Measurements from ENCODE around the gene ADAMTS3. TPM values are rescaled to one million over a fixed set of nuclear protein-coding genes. Genes with fewer than 3 reads are reported as not detected.

ADAMTS3 gene
- total and polyA plus RNA-seq, 7 experiments from 2014 or later, result 0.07 TPM; not detected in 6

DNA sequence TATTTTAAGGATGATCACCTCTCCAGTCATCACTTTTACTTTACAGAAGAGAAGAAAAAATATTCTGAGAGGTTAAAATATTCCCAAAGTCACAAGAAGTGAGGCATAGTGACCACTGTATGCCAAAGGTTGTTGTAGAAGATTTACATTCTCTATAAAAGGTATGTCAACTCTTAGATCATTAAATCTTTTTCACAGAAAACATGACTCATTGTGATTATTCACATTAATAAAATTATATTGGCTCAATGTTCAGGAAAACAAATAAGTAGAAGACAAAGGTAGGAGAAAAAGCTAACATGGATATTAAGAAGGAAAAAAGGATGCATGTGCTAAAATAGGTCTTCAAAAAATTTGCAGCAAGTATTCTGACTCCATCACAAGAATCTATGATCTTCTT lies 82.0 kb downstream of the ADAMTS3 start:
- POLR2A ChIA-PET, result no interaction called here
- no peak overlapping the region for H3K4me3 Mint-ChIP-seq

DNA sequence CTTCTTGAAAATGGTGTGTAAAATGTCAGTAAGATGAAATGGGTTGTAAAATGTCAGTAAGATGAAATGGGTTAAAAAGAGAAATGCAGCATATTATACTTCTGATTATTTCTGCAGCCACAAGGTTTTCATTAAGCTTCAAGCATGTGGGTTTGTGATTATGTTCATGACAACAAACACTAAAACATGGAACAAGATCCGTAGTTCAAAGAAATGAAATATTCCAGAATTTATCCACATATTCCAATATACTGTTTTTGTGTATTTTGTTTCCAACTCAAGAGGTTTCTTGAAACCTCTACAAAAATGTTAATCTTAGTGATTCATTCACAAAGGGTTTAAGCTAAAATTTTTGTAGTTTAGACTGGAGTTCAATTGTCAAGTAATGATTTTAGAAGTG lies 84.0 kb downstream of the ADAMTS3 start:
- ATAC-seq (no peak), DNase-seq (no peak)
- H3K36me3 Mint-ChIP-seq, result no peaks in the 10 kb centered on the region
- Histone ChIP-seq H3K27me3 (ENCODE audit: control insufficient read depth in 2 of 2, insufficient read depth in 2 of 2, low read length in 2 of 2) (no peaks in the 10 kb centered on the region), H3K27ac (ENCODE audit: low read depth, low read length) (no peak overlapping the region), H3K4me3 (ENCODE audit: low read length) (no peak overlapping the region), H3K9me3 (ENCODE audit: control insufficient read depth in 2 of 3, low read length in 3 of 3) (no peaks in the 10 kb centered on the region), H3K4me1 (ENCODE audit: control insufficient read depth in 2 of 2, insufficient read depth in 2 of 2, low read length in 2 of 2) (no peaks in the 10 kb centered on the region), H3K36me3 (ENCODE audit: control insufficient read depth in 2 of 3, insufficient read depth in 3 of 3, low read length in 3 of 3) (no peaks in the 10 kb centered on the region)
- H3K4me1 Mint-ChIP-seq, result no peaks in the 10 kb centered on the region
- H3K27ac Mint-ChIP-seq, result no peak overlapping the region
- CTCF ChIA-PET, result no interaction called here
- POLR2A ChIA-PET, result no interaction called here
- H3K27me3 Mint-ChIP-seq, result no peaks in the 10 kb centered on the region
- H3K9me3 Mint-ChIP-seq, result peaks cover 0 to 14% (median 0%) of the 10 kb centered on the region in 11 donors
- intact Hi-C loops (cut with micrococcal nuclease), result no loop called here
- no peak overlapping the region for H3K4me3 Mint-ChIP-seq

More for the DNA sequence above, 82.0 kb downstream of the ADAMTS3 start:
- ATAC-seq (no peak), DNase-seq (no peak)
- no peaks in the 10 kb centered on the region for H3K9me3 ChIP-seq (ENCODE audit: control insufficient read depth in 2 of 3, low read length in 3 of 3)
- H3K27ac ChIP-seq (ENCODE audit: low read depth, low read length), result no peak overlapping the region
- no peaks in the 10 kb centered on the region for H3K36me3 ChIP-seq (ENCODE audit: control insufficient read depth in 2 of 3, insufficient read depth in 3 of 3, low read length in 3 of 3)
- H3K9me3 Mint-ChIP-seq, result peaks cover 0 to 9% (median 0%) of the 10 kb centered on the region in 11 donors
- no peak overlapping the region for H3K4me3 ChIP-seq (ENCODE audit: low read length)
- H3K27me3 ChIP-seq (ENCODE audit: control insufficient read depth in 2 of 2, insufficient read depth in 2 of 2, low read length in 2 of 2), result no peaks in the 10 kb centered on the region
- no peaks in the 10 kb centered on the region for H3K27me3 Mint-ChIP-seq
- no peaks in the 10 kb centered on the region for H3K4me1 ChIP-seq (ENCODE audit: control insufficient read depth in 2 of 2, insufficient read depth in 2 of 2, low read length in 2 of 2)
- intact Hi-C loops (cut with micrococcal nuclease), result no loop called here
- no peaks in the 10 kb centered on the region for H3K4me1 Mint-ChIP-seq
- CTCF ChIA-PET, result no interaction called here
- no peak overlapping the region for H3K27ac Mint-ChIP-seq
- H3K36me3 Mint-ChIP-seq, result no peaks in the 10 kb centered on the region

DNA sequence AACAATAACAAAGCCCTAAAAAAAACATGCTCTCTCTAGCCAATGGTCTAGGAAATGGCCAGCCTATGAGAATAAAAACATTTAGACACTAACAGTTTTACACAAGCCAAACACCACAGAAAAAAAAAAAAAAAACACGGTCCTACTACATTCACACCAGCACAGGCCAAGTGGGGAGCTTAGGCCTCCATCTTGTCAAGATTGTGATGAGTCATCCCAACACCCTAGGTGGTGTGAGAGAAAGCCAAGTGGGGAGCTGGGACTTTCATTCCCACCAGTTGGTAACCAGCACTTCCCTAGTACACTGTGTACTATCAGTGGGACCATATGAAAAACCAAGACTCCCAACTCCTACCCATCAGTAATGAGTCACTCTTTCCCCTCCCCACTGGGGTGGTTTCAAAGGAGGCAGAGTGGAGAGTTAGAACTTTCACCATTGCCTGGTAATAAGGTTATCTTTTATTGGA lies 95.6 kb downstream of the ADAMTS3 start:
- ATAC-seq (no peak), DNase-seq (no peak)
- H3K27ac ChIP-seq (ENCODE audit: low read depth, low read length), result no peak overlapping the region
- H3K27ac Mint-ChIP-seq, result no peak overlapping the region
- H3K4me3 ChIP-seq (ENCODE audit: low read length), result no peak overlapping the region
- no peaks in the 10 kb centered on the region for H3K9me3 ChIP-seq (ENCODE audit: control insufficient read depth in 2 of 3, low read length in 3 of 3)
- H3K9me3 Mint-ChIP-seq, result peaks cover 0 to 11% (median 2%) of the 10 kb centered on the region in 11 donors
- ChIA-PET POLR2A (interaction anchor here (0.6 kb wide), 1 partner anchor 433 kb away, joined by 3 read pairs; no protein-coding TSS in a partner anchor), CTCF (no interaction called here)
- H3K27me3 Mint-ChIP-seq, result peaks cover 0 to 6% (median 0%) of the 10 kb centered on the region in 5 donors
- no peaks in the 10 kb centered on the region for H3K4me1 Mint-ChIP-seq
- H3K36me3 ChIP-seq (ENCODE audit: control insufficient read depth in 2 of 3, insufficient read depth in 3 of 3, low read length in 3 of 3), result no peaks in the 10 kb centered on the region
- H3K27me3 ChIP-seq (ENCODE audit: control insufficient read depth in 2 of 2, insufficient read depth in 2 of 2, low read length in 2 of 2), result no peaks in the 10 kb centered on the region
- no peak overlapping the region for H3K4me3 Mint-ChIP-seq
- intact Hi-C loops (cut with micrococcal nuclease), result no loop called here
- H3K36me3 Mint-ChIP-seq, result no peaks in the 10 kb centered on the region
- no peaks in the 10 kb centered on the region for H3K4me1 ChIP-seq (ENCODE audit: control insufficient read depth in 2 of 2, insufficient read depth in 2 of 2, low read length in 2 of 2)

DNA sequence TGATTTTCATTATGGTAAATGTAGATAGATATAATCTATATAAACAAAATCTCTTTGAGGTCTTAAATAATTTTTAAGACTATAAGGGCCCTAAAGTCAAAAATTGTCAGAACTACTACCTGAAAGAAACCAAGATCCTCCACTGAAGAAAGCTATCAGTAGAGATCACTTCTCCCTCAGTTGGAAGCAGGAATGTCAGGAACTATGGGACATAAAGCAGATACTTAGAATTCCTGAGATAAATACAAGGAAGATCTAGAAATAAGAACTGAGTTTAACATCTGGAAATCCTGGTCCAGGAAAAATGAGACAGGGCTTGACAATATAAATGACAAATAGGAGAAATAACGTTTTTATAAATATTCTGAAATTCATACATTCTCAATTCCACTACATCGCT lies 97.2 kb downstream of the ADAMTS3 start:
- Histone ChIP-seq H3K36me3 (ENCODE audit: control insufficient read depth in 2 of 3, insufficient read depth in 3 of 3, low read length in 3 of 3) (no peaks in the 10 kb centered on the region), H3K27ac (ENCODE audit: low read depth, low read length) (no peak overlapping the region), H3K9me3 (ENCODE audit: control insufficient read depth in 2 of 3, low read length in 3 of 3) (no peaks in the 10 kb centered on the region), H3K27me3 (ENCODE audit: control insufficient read depth in 2 of 2, insufficient read depth in 2 of 2, low read length in 2 of 2) (no peaks in the 10 kb centered on the region), H3K4me3 (ENCODE audit: low read length) (no peak overlapping the region), H3K4me1 (ENCODE audit: control insufficient read depth in 2 of 2, insufficient read depth in 2 of 2, low read length in 2 of 2) (no peaks in the 10 kb centered on the region)
- no peak overlapping the region for H3K4me3 Mint-ChIP-seq
- ChIA-PET POLR2A (no interaction called here), CTCF (no interaction called here)
- peaks cover 0 to 6% (median 0%) of the 10 kb centered on the region in 5 donors for H3K27me3 Mint-ChIP-seq
- intact Hi-C loops (cut with micrococcal nuclease), result no loop called here
- no peaks in the 10 kb centered on the region for H3K36me3 Mint-ChIP-seq
- peaks cover 0 to 11% (median 2%) of the 10 kb centered on the region in 11 donors for H3K9me3 Mint-ChIP-seq
- ATAC-seq, result no peak
- DNase-seq, result no peak
- H3K27ac Mint-ChIP-seq, result no peak overlapping the region
- no peaks in the 10 kb centered on the region for H3K4me1 Mint-ChIP-seq

DNA sequence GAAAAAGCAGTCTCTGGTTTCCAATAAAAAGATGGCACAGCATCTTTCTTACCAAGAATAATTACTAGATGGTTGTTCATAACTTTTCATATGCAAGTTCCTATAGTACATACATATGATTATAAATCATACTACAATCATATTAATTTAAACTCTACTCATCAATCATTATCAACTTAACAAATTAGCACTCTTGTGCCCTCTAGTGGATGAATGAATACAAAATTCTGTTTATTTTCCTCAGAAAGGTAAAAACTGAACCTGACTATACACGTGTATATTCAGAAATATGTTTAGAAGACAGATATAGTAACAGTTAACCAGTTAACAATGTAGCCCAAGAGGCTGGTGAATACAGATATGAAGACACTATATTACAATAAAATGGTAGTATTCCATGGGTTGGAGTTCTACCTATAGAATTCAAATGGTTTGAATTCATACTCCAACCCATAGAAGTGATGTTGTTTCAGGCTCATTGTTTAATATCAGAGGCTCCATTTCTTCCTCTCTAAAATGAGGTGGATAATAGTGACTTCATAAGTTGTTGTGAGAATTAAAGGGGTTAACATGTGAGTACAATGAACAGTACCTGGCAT lies 100.0 kb downstream of the ADAMTS3 start:
- no peak overlapping the region for H3K27ac ChIP-seq (ENCODE audit: low read depth, low read length)
- POLR2A ChIA-PET, result no interaction called here
- H3K36me3 ChIP-seq (ENCODE audit: control insufficient read depth in 2 of 3, insufficient read depth in 3 of 3, low read length in 3 of 3), result no peaks in the 10 kb centered on the region
- Mint-ChIP-seq H3K27ac (no peak overlapping the region), H3K9me3 (peaks cover 0 to 10% (median under 1%) of the 10 kb centered on the region in 11 donors), H3K4me3 (no peak overlapping the region), H3K36me3 (no peaks in the 10 kb centered on the region), H3K4me1 (no peaks in the 10 kb centered on the region), H3K27me3 (peaks cover 0 to under 1% (median 0%) of the 10 kb centered on the region in 5 donors)
- intact Hi-C loops (cut with micrococcal nuclease), result loop anchor here in 1 of 2 donors (5.0 to 10.0 kb wide), 2 partner anchors 144 to 1867 kb away; no protein-coding TSS in a partner anchor
- CTCF ChIA-PET, result no interaction called here
- no peak for ATAC-seq
- no peak for DNase-seq
- H3K27me3 ChIP-seq (ENCODE audit: control insufficient read depth in 2 of 2, insufficient read depth in 2 of 2, low read length in 2 of 2), result no peaks in the 10 kb centered on the region
- H3K4me3 ChIP-seq (ENCODE audit: low read length), result no peak overlapping the region
- no peaks in the 10 kb centered on the region for H3K4me1 ChIP-seq (ENCODE audit: control insufficient read depth in 2 of 2, insufficient read depth in 2 of 2, low read length in 2 of 2)
- no peaks in the 10 kb centered on the region for H3K9me3 ChIP-seq (ENCODE audit: control insufficient read depth in 2 of 3, low read length in 3 of 3)

DNA sequence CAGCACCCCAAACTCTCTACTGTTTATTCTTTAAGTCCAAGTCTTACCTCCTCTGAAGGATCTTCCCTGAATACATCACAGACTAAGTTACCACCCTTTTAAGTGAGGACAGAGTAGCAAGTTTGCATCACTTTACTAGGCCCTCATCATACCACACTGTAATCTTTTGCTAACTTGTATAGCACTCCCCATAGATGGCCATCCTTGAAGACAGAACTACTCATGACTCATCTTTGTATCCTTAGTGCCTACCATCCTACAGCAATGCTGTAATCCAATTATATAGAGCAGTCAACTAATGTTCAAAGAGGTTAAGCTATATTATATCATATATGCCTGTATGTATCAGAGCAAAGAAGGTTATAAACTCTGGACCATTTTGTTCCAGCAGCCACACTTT lies 101.4 kb downstream of the ADAMTS3 start:
- intact Hi-C loops (cut with micrococcal nuclease), result loop anchor here in 1 of 2 donors (5.0 to 10.0 kb wide), 2 partner anchors 143 to 1865 kb away; no protein-coding TSS in a partner anchor
- H3K27ac ChIP-seq (ENCODE audit: low read depth, low read length), result no peak overlapping the region
- Mint-ChIP-seq H3K27ac (no peak overlapping the region), H3K4me3 (no peak overlapping the region), H3K4me1 (no peaks in the 10 kb centered on the region), H3K36me3 (no peaks in the 10 kb centered on the region), H3K9me3 (peaks cover 0 to 4% (median 0%) of the 10 kb centered on the region in 11 donors), H3K27me3 (peaks cover 0 to 6% (median 0%) of the 10 kb centered on the region in 5 donors)
- ChIA-PET CTCF (no interaction called here), POLR2A (no interaction called here)
- ATAC-seq (no peak), DNase-seq (no peak)
- H3K4me3 ChIP-seq (ENCODE audit: low read length), result no peak overlapping the region
- no peaks in the 10 kb centered on the region for H3K9me3 ChIP-seq (ENCODE audit: control insufficient read depth in 2 of 3, low read length in 3 of 3)
- H3K36me3 ChIP-seq (ENCODE audit: control insufficient read depth in 2 of 3, insufficient read depth in 3 of 3, low read length in 3 of 3), result no peaks in the 10 kb centered on the region
- no peaks in the 10 kb centered on the region for H3K4me1 ChIP-seq (ENCODE audit: control insufficient read depth in 2 of 2, insufficient read depth in 2 of 2, low read length in 2 of 2)
- no peaks in the 10 kb centered on the region for H3K27me3 ChIP-seq (ENCODE audit: control insufficient read depth in 2 of 2, insufficient read depth in 2 of 2, low read length in 2 of 2)

DNA sequence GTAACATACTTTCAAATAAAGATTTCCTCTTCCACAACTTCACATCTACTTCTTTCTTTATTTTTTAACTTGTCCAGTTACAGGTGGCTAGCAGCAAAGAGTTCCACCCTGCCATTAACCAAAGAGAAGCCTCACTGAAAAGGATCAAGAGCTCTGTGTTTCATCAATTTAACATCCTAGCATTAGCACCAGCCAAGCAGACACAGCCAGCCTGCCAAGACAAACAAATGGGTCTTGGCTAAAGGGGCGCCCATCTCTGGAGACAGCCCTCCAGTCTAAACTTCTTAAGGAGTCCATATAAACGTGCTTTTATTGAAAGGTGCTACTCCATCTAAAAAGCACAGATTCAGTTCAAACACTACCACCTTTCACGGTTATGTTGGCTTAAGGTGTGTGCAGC lies 105.3 kb downstream of the ADAMTS3 start:
- CTCF ChIA-PET, result no interaction called here
- no peak overlapping the region for H3K27ac Mint-ChIP-seq
- POLR2A ChIA-PET, result no interaction called here
- peaks cover 0 to 7% (median 0%) of the 10 kb centered on the region in 11 donors for H3K9me3 Mint-ChIP-seq
- H3K4me1 Mint-ChIP-seq, result no peaks in the 10 kb centered on the region
- H3K27ac ChIP-seq (ENCODE audit: low read depth, low read length), result no peak overlapping the region
- no peaks in the 10 kb centered on the region for H3K27me3 ChIP-seq (ENCODE audit: control insufficient read depth in 2 of 2, insufficient read depth in 2 of 2, low read length in 2 of 2)
- no peak for ATAC-seq
- H3K4me3 ChIP-seq (ENCODE audit: low read length), result no peak overlapping the region
- peaks cover 0 to 9% (median 4%) of the 10 kb centered on the region in 5 donors for H3K27me3 Mint-ChIP-seq
- no peaks in the 10 kb centered on the region for H3K9me3 ChIP-seq (ENCODE audit: control insufficient read depth in 2 of 3, low read length in 3 of 3)
- no peak for DNase-seq
- no peaks in the 10 kb centered on the region for H3K36me3 Mint-ChIP-seq
- no peaks in the 10 kb centered on the region for H3K4me1 ChIP-seq (ENCODE audit: control insufficient read depth in 2 of 2, insufficient read depth in 2 of 2, low read length in 2 of 2)
- H3K36me3 ChIP-seq (ENCODE audit: control insufficient read depth in 2 of 3, insufficient read depth in 3 of 3, low read length in 3 of 3), result no peaks in the 10 kb centered on the region
- H3K4me3 Mint-ChIP-seq, result no peak overlapping the region
- intact Hi-C loops (cut with micrococcal nuclease), result loop anchor here in 1 of 2 donors (10.0 kb wide), 1 partner anchor 139 kb away; no protein-coding TSS in a partner anchor
